RKO (cell line): ENCODE results near the gene SFTPD.

ENCODE experiments used
- DNase-seq: peaks from one replicate; pipeline ENCODE4 v3.0.0-alpha.2; 2016; ENCODE audit warnings: low spot score

SFTPD gene

GRCh38 chr10:79944428-79945395, 4.2 kb downstream of the SFTPD start:
- DNase-seq: no peak

GRCh38 chr10:79943871-79944270, 5.0 kb downstream of the SFTPD start:
- DNase-seq: no peak

GRCh38 chr10:79942261-79943185, 6.4 kb downstream of the SFTPD start:
- no peak for DNase-seq

- DNase-seq: no peak
These were observed 7.2 kb downstream of the SFTPD start for GRCh38 chr10:79941585-79942210.

GRCh38 chr10:79941146-79941545, 7.8 kb downstream of the SFTPD start:
- DNase-seq: no peak

GRCh38 chr10:79940431-79940830, 8.5 kb downstream of the SFTPD start:
- no peak for DNase-seq

GRCh38 chr10:79939969-79940368, 8.9 kb downstream of the SFTPD start:
- DNase-seq: no peak

- no peak for DNase-seq
These were observed 10.0 kb downstream of the SFTPD start for GRCh38 chr10:79938728-79939406.

- no peak for DNase-seq
These were observed 11.2 kb downstream of the SFTPD start for GRCh38 chr10:79937701-79938151.

GRCh38 chr10:79936625-79937615, 12.0 kb downstream of the SFTPD start:
- DNase-seq: no peak

GRCh38 chr10:79933961-79934360, 14.9 kb downstream of the SFTPD start:
- DNase-seq: no peak

GRCh38 chr10:79932841-79933379, 16.0 kb downstream of the SFTPD start:
- no peak for DNase-seq

- DNase-seq: no peak
These were observed 16.6 kb downstream of the SFTPD start for GRCh38 chr10:79932307-79932706.

GRCh38 chr10:79930751-79931150, 18.2 kb downstream of the SFTPD start:
- DNase-seq: no peak

GRCh38 chr10:79930267-79930666, 18.6 kb downstream of the SFTPD start:
- DNase-seq: no peak

- peak; percentile 35 for DNase-seq
These were observed 19.4 kb downstream of the SFTPD start for GRCh38 chr10:79929409-79929904.

GRCh38 chr10:79928028-79928583, 20.8 kb downstream of the SFTPD start:
- DNase-seq: no peak

GRCh38 chr10:79927111-79927828, 21.6 kb downstream of the SFTPD start:
- no peak for DNase-seq

GRCh38 chr10:79926037-79926436, 22.9 kb downstream of the SFTPD start:
- DNase-seq: no peak
